ENCODE results near the gene ZFAND2B.
A peak's percentile ranks its signal among the peaks of the same experiment; 100 is the strongest.

ZFAND2B gene

DNA sequence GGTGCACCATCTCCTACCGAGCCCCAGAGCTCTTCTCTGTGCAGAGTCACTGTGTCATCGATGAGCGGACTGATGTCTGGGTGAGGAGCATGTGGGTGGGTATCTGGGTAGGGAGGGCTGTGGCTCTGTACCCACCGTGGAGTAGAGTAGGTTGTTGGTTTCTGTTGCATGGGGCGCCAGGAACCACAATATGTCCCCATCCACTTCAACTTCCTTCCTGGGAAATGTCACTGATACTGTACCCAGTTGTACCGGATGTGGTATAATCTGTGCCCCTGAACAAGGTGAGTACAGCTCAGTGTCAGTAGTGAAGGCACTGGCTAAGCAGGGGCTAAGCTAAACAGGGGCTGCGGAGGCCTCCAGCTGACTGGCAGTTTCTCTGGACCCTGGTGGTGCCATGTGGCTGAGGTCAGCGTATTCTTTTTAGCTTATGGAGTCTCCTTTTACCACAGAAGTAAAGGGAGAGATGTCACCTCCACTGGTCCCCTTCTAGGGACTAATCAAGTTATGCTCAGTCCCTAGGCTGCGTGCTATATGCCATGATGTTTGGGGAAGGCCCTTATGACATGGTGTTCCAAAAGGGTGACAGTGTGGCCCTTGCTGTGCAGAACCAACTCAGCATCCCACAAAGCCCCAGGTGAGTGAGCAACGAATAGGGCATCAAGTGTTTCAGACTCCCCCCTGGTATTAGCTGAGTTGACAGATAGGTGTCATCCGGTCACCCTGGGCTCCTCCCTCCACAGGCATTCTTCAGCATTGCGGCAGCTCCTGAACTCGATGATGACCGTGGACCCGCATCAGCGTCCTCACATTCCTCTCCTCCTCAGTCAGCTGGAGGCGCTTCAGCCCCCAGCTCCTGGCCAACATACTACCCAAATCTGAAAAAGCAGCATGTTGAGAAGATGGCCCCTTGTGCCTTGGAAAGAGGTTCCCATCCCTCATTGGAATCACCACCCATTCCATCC is 41.4 kb downstream of the ZFAND2B start:
- Mint-ChIP-seq H3K9me3 (no peaks in the 10 kb centered on the region), H3K36me3 (ENCODE audit: low read depth) (no peaks in the 10 kb centered on the region), H3K27me3 (ENCODE audit: low read depth) (peaks cover 28% of the 10 kb centered on the region), H3K27ac (peak overlapping the region in 2 of 3 experiments; percentile 98 to 99), H3K4me1 (peaks cover 40% of the 10 kb centered on the region), H3K4me3 (peak overlapping the region; percentile 32 to 66 (median 58))
- TF ChIP-seq CTCF (IDR thresholded peaks at IDR 0.05; ENCODE audit: unreplicated experiment in 3 of 3): no peak

DNA sequence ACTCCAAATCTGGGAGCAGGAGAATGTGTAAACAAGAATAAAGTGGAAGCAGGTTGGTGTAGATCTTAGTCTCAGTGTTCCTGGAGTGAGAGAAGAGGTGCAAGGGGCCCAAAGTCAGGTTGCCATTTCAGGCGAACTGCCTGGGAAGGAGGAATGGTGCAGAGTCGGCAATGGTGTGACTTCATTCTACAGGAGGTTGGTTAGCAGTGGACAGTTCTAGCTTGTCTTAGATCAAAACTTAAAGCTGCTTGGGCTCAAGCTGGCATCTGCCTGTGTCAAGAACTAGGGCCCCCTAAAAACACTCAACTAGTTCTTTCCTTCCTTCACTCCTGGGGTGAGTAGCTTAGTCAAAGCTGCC is 42.2 kb downstream of the ZFAND2B start:
- H3K36me3 Mint-ChIP-seq (ENCODE audit: low read depth): no peaks in the 10 kb centered on the region
- H3K27ac Mint-ChIP-seq: peak overlapping the region; percentile 98 to 99 (median 98)
- TF ChIP-seq CTCF (IDR thresholded peaks at IDR 0.05; ENCODE audit: unreplicated experiment in 3 of 3): no peak
- peaks cover 42% of the 10 kb centered on the region for H3K4me1 Mint-ChIP-seq
- peak overlapping the region; percentile 59 to 68 (median 60) for H3K4me3 Mint-ChIP-seq
- H3K27me3 Mint-ChIP-seq (ENCODE audit: low read depth): peaks cover 35% of the 10 kb centered on the region
- H3K9me3 Mint-ChIP-seq: no peaks in the 10 kb centered on the region

- Mint-ChIP-seq H3K27ac (peak overlapping the region; percentile 98 to 99 (median 98)), H3K9me3 (no peaks in the 10 kb centered on the region), H3K27me3 (ENCODE audit: low read depth) (peaks cover 37% of the 10 kb centered on the region), H3K36me3 (ENCODE audit: low read depth) (no peaks in the 10 kb centered on the region), H3K4me3 (peak overlapping the region; percentile 59 to 68 (median 60)), H3K4me1 (peaks cover 42% of the 10 kb centered on the region)
- TF ChIP-seq CTCF (IDR thresholded peaks at IDR 0.05; ENCODE audit: unreplicated experiment in 3 of 3): no peak
Observed at GRCh38 chr2:219249203-219249980, 42.8 kb downstream of the ZFAND2B start.

DNA sequence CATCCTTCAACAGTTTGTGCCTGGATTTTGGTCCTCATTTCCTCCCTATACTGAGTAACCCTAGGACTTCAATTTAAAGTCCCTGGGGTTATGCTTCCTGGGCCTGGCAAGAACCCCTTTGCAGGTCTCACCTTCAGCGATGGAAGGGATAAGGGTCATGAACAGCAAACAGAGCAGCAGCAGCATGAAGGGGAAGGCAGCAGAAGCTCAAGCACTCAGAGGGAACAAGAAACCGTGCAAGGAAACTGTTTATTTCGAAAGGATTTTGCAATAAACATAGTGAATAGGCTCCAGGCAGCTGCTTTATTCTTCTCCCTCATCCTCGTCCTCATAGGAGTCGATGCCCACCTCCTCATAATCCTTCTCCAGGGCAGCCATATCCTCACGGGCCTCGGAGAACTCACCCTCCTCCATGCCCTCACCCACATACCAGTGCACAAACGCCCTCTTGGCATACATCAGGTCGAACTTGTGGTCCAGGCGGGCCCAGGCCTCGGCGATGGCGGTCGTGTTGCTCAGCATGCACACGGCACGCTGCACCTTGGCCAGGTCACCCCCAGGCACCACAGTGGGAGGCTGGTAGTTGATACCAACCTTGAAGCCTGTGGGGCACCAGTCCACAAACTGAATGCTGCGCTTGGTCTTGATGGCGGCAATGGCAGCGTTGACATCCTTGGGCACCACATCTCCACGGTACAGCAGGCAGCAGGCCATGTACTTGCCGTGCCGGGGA is 43.6 kb downstream of the ZFAND2B start:
- no peak for TF ChIP-seq CTCF (IDR thresholded peaks at IDR 0.05; ENCODE audit: unreplicated experiment in 3 of 3)
- no peaks in the 10 kb centered on the region for H3K9me3 Mint-ChIP-seq
- H3K27me3 Mint-ChIP-seq (ENCODE audit: low read depth): peaks cover 46% of the 10 kb centered on the region
- H3K4me3 Mint-ChIP-seq: peak overlapping the region in 2 of 3 experiments; percentile 59 to 68
- no peaks in the 10 kb centered on the region for H3K36me3 Mint-ChIP-seq (ENCODE audit: low read depth)
- H3K27ac Mint-ChIP-seq: peak overlapping the region; percentile 98 to 99 (median 98)
- H3K4me1 Mint-ChIP-seq: peaks cover 49% of the 10 kb centered on the region

- no peaks in the 10 kb centered on the region for H3K36me3 Mint-ChIP-seq (ENCODE audit: low read depth)
- H3K4me1 Mint-ChIP-seq: peaks cover 49% of the 10 kb centered on the region
- no peak for TF ChIP-seq CTCF (IDR thresholded peaks at IDR 0.05; ENCODE audit: unreplicated experiment in 3 of 3)
- H3K27me3 Mint-ChIP-seq (ENCODE audit: low read depth): peaks cover 60% of the 10 kb centered on the region
- no peaks in the 10 kb centered on the region for H3K9me3 Mint-ChIP-seq
- H3K4me3 Mint-ChIP-seq: peak overlapping the region; percentile 15 to 56 (median 51)
- peak overlapping the region in 1 of 3 experiments; percentile 68 for H3K27ac Mint-ChIP-seq
Observed at GRCh38 chr2:219251656-219252055, 45.1 kb downstream of the ZFAND2B start.
